H1 (cell line): ENCODE results near the gene PACS1. TPM values are rescaled to one million over a fixed set of nuclear protein-coding genes. Genes with fewer than 3 reads are reported as not detected.

Experiments
- BACH1 ChIP-seq: IDR thresholded peaks from 2 replicates; pipeline ENCODE4 v1.6.1; 2012; ENCODE audit warnings: low read length, improper control_type of control experiment
- BCL11A ChIP-seq, 2 experiments: IDR thresholded peaks; one replicate each; pipeline ENCODE4 v1.6.1; 2011; ENCODE audit warnings: low read depth in 2 of 2, low read length in 2 of 2, mild to moderate bottlenecking in 2 of 2
- CHD1 ChIP-seq: IDR thresholded peaks from 2 replicates; pipeline ENCODE4 v1.6.1; 2012; ENCODE audit warnings: low read depth, low read length, improper control_type of control experiment
- CTBP2 ChIP-seq: IDR thresholded peaks from 2 replicates; pipeline ENCODE4 v1.7.0; 2011; ENCODE audit warnings: borderline replicate concordance, mild to moderate bottlenecking, moderate library complexity, mixed read lengths, low read length; ENCODE audit not compliant: insufficient read depth, insufficient read length
- EP300 ChIP-seq, 2 experiments: IDR thresholded peaks; 1 replicate in 1 of 2; 2 replicates in 1 of 2; pipeline ENCODE4 v1.6.1; 2011 to 2012; ENCODE audit warnings: low read depth in 2 of 2, low read length in 2 of 2, mild to moderate bottlenecking in 2 of 2, borderline replicate concordance in 1 of 2, inconsistent platforms in 1 of 2, moderate library complexity in 1 of 2
- JUND ChIP-seq: IDR thresholded peaks from 2 replicates; pipeline ENCODE4 v1.6.1; 2011; ENCODE audit warnings: mild to moderate bottlenecking, improper control_type of control experiment, low read length
- KDM1A ChIP-seq: fragments of 200-600, 300-600 bp; sonication (generic); IDR thresholded peaks from 2 replicates; pipeline ENCODE4 v1.7.1; 2016; ENCODE audit warnings: mild to moderate bottlenecking, low read length, borderline replicate concordance
- KDM4A ChIP-seq: IDR thresholded peaks from one replicate; pipeline ENCODE4 v1.7.1; 2012; ENCODE audit warnings: low read depth, mild to moderate bottlenecking, moderate library complexity, low read length, inconsistent platforms; ENCODE audit not compliant: severe bottlenecking
- KDM5A ChIP-seq: fragments of 200-600 bp; IDR thresholded peaks from 2 replicates; pipeline ENCODE4 v1.7.1; 2012; ENCODE audit warnings: mild to moderate bottlenecking, low read length, inconsistent platforms, mixed read lengths
- NRF1 ChIP-seq: IDR thresholded peaks from 2 replicates; pipeline ENCODE4 v1.6.1; 2011; ENCODE audit warnings: mild to moderate bottlenecking, low read depth, low read length, improper control_type of control experiment
- POLR2AphosphoS5 ChIP-seq: IDR thresholded peaks from 2 replicates; pipeline ENCODE4 v1.6.1; 2011; ENCODE audit warnings: low read depth, low read length
- POU5F1 ChIP-seq: IDR thresholded peaks from 2 replicates; pipeline ENCODE4 v1.6.1; 2011; ENCODE audit warnings: low read depth, mild to moderate bottlenecking, low read length, moderate library complexity
- RFX5 ChIP-seq: IDR thresholded peaks from 2 replicates; pipeline ENCODE4 v1.6.1; 2011; ENCODE audit warnings: low read depth, low read length, improper control_type of control experiment, borderline replicate concordance
- RNF2 ChIP-seq: fragments of 200-900, 300-1000 bp; sonication (generic); IDR thresholded peaks from 2 replicates; pipeline ENCODE4 v1.7.1; 2016; ENCODE audit warnings: borderline replicate concordance, low read depth, mild to moderate bottlenecking, antibody characterized with exemption, low read length; ENCODE audit not compliant: poor library complexity, severe bottlenecking; ENCODE audit errors: missing control alignments
- RXRA ChIP-seq: IDR thresholded peaks from 2 replicates; pipeline ENCODE4 v1.6.1; 2011; ENCODE audit warnings: low read depth, mild to moderate bottlenecking, low read length, moderate library complexity; ENCODE audit not compliant: insufficient read depth
- SAP30 ChIP-seq: fragments of 300-600 bp; sonication (generic); IDR thresholded peaks from 2 replicates; pipeline ENCODE4 v1.7.1; 2012; ENCODE audit warnings: low read length, moderate library complexity, mild to moderate bottlenecking, inconsistent platforms; ENCODE audit not compliant: insufficient read depth, insufficient replicate concordance
- SIN3A ChIP-seq, 2 experiments: IDR thresholded peaks in 1 of 2; conservative IDR thresholded peaks in 1 of 2; 2 replicates each; pipeline ENCODE4 v1.6.1; 2011 to 2012; ENCODE audit warnings: low read length in 2 of 2, improper control_type of control experiment in 1 of 2, low read depth in 1 of 2, mild to moderate bottlenecking in 1 of 2
- SIX5 ChIP-seq: IDR thresholded peaks from 2 replicates; pipeline ENCODE4 v1.6.1; 2011; ENCODE audit warnings: mild to moderate bottlenecking, low read depth, low read length
- TBP ChIP-seq: IDR thresholded peaks from 2 replicates; pipeline ENCODE4 v1.6.1; 2011; ENCODE audit warnings: low read depth, low read length, improper control_type of control experiment
- TEAD4 ChIP-seq: IDR thresholded peaks from 2 replicates; pipeline ENCODE4 v1.6.1; 2012; ENCODE audit warnings: low read depth, low read length, inconsistent platforms, mixed read lengths
- ZNF274 ChIP-seq: IDR thresholded peaks from 2 replicates; pipeline ENCODE4 v1.7.0; 2012; ENCODE audit warnings: low read length, borderline replicate concordance; ENCODE audit errors: extremely low read depth
- polyA plus RNA-seq, 7 experiments: library from polyadenylated mRNA; depleted of rRNA in 3 of 7; stranded (reverse) in 5 of 7; unstranded in 2 of 7; fragments of >200 nt in 5 of 7; fragments of 200-250 nt in 2 of 7; gene quantifications; 1 replicate in 5 of 7; 2 replicates in 1 of 7; 4 replicates in 1 of 7; pipeline versions ENCODE4 v1.2.1 to v1.2.3, GENCODE V29; 2011 to 2013; ENCODE audit warnings: missing spikeins in 2 of 7, mixed read lengths in 2 of 7
- total RNA-seq: library from RNA; stranded (reverse); fragmentation: NEBNext Ultra II Directional; extraction: Animal tissue kit (Norgen Biotek cat#: 25700); gene quantifications from 2 replicates; pipeline ENCODE4 v1.2.1, GENCODE V29; 2021
- TF ChIP-seq, protein P1 (sequence below): IDR thresholded peaks from 2 replicates; pipeline ENCODE4 v1.6.1; 2012; ENCODE audit warnings: low read length, inconsistent platforms

PACS1 gene
- total and polyA plus RNA-seq, 2 of the 8 experiments (the other 6 are each of a cell fraction or from before 2014, with no cell fraction given) = 11.5 to 36.0 TPM

DNA sequence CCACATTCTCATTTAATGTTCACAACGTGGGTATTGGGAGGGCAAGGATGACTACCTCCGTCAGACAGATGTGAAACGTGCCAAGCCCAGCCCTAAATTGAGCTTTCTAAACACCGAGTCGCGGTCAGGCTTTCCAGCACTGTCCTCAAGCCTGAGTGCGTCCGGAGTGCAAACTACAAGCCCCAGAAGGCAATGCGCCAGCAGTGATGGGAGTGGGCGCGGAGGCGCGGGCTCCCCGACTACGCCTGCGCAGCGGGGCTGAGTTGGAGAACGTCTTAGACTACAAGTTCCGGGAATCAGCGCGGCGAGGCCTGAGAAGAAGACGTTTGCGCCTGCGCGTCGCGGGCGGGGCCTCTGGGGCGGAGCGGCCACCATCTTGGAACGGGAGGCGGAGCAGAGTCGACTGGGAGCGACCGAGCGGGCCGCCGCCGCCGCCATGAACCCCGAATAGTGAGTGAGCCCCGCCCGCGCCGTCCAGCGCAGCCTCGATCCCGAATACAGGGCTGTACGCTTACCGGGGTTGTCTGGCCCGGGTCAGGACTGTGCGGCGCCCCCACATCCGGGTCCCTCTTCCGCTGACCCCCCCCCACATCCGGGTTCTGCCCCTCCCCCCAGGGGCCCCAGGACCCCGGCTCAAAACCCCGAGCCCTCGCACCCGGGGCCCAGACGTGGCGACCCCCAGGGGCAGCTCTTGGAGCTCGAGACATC is 198.3 kb downstream of the PACS1 start, which contains the start of gene RAB1B (continued):
- TF ChIP-seq TBP (peak; percentile 10; the same call in 1 of the 2 replicates), KDM1A (no peak), EP300 (IDR thresholded peaks at IDR 0.05; ENCODE audit: borderline replicate concordance in 1 of 2, low read depth in 2 of 2, low read length in 2 of 2) (no peak), KDM5A (no peak), RFX5 (no peak), RXRA (no peak), POLR2AphosphoS5 (peak; percentile 61), JUND (no peak), TEAD4 (no peak), RNF2 (no peak), NRF1 (peak; percentile 96), CHD1 (no peak), BACH1 (no peak), SAP30 (no peak), BCL11A (IDR thresholded peaks at IDR 0.05; ENCODE audit: low read depth in 2 of 2, low read length in 2 of 2) (no peak), ZNF274 (no peak), POU5F1 (no peak), SIN3A (conservative IDR thresholded peaks at IDR 0.05 in 1 of 2, IDR thresholded peaks at IDR 0.05 in 1 of 2; ENCODE audit: low read depth in 1 of 2, low read length in 2 of 2) (0 out of 4 replicates have a peak, but pooled peaks of 1 of the 2 experiments have one; percentile 75), SIX5 (peak; percentile 82), KDM4A (no peak), CTBP2 (no peak)
- TF ChIP-seq, protein P1, sequence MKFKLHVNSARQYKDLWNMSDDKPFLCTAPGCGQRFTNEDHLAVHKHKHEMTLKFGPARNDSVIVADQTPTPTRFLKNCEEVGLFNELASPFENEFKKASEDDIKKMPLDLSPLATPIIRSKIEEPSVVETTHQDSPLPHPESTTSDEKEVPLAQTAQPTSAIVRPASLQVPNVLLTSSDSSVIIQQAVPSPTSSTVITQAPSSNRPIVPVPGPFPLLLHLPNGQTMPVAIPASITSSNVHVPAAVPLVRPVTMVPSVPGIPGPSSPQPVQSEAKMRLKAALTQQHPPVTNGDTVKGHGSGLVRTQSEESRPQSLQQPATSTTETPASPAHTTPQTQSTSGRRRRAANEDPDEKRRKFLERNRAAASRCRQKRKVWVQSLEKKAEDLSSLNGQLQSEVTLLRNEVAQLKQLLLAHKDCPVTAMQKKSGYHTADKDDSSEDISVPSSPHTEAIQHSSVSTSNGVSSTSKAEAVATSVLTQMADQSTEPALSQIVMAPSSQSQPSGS = no peak
